ENCODE measurements around the gene HDHD2.
"Not testable (repeated sequence)": the region's sequence is repeated elsewhere in the genome, so short reads cannot be mapped to it uniquely, and the experiment has no call there.

Gene HDHD2, protein sequence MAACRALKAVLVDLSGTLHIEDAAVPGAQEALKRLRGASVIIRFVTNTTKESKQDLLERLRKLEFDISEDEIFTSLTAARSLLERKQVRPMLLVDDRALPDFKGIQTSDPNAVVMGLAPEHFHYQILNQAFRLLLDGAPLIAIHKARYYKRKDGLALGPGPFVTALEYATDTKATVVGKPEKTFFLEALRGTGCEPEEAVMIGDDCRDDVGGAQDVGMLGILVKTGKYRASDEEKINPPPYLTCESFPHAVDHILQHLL

GRCh38 chr18:47150029-47150823 lies at the start of gene HDHD2:
HDHD2 (minus strand) TSS chr18:47150500; CDS start chr18:47136439, 14,061 bp downstream.
- DNase-seq = peak; percentile 72

GRCh38 chr18:47195961-47196360 lies 45.7 kb upstream of the HDHD2 start:
- not testable (repeated sequence) for DNase-seq

DNA sequence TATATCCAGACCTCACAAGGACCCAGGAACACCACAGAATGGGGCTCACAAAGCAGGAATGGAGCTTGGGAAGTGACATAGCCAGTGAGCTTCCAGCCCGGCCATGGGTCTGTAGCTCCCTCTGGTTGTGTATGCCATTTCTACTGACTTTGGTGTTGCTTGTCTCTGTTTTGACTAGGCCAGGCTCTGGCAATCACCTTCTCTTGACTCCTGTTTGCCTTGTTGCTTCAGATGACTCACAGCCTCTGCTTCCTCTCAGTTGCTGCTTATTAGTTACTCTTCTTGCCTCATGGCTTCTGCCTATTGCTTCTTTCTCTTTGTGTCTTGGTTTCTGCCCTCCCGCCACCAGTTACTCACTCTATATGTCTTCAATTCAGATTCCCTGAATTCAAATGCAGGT lies 41.7 kb upstream of the HDHD2 start:
- DNase-seq = peak; percentile 18

- no peak for DNase-seq
Observed at GRCh38 chr18:47187721-47188120, 37.4 kb upstream of the HDHD2 start.

DNA sequence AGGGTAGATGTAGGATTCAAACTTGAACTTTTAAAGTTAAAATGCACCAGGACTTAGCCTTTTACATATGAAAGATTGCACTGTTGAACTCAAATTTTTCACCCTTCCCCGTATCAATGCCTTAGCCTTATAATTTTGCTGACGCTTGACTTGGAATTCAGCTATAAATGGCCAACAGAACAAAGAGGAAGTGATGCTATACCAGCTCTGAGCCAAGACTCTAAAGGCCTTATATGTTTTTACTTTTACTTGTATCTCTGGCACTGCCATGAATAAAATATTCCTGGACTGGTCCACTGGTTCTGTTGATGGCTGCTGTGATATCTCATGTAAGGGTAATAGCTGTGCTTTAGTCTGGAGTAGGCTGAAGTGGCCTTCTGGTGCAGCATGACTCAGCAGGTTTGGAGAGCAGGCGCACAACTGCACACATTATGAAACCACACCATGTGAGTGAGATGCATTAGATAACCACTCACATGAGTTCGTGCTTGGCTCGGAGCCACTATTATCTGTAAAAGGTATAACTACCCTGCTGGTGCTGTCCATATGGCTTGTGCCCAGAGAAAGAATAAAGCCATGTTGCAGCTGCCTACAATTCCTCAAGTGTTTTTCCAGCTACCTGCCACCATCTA lies 34.2 kb upstream of the HDHD2 start:
- peak; percentile 13 for DNase-seq

- DNase-seq = not testable (repeated sequence)
Observed at GRCh38 chr18:47182156-47182555, 31.9 kb upstream of the HDHD2 start.

DNA sequence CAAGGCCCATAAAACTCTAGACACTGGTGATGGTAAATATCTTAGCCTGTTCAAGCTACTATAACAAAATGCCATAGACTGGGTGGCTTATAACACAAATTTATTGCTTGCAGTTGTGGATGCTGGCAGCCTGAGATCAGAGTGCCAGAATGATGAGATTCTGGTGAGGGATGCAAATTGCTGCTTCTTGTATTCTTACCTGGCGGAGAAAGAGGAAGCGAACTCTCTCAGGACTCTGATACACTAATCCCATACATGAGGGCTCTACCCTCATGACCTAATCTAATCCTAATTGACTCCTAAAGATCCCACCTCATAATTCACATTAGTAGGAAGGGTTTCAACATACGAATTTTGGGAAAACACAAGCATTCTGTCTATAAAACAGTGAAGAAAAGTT lies 30.5 kb upstream of the HDHD2 start:
- no peak for DNase-seq

- DNase-seq = no peak
Observed at GRCh38 chr18:47179520-47179919, 29.2 kb upstream of the HDHD2 start.

GRCh38 chr18:47175898-47176575 lies 25.7 kb upstream of the HDHD2 start, which contains the start of gene IER3IP1:
IER3IP1 (minus strand) TSS chr18:47176364; CDS start chr18:47176277, 87 bp downstream.
- DNase-seq = peak; percentile 92

- DNase-seq = no peak
Observed at GRCh38 chr18:47175283-47175897, 25.1 kb upstream of the HDHD2 start.

GRCh38 chr18:47174545-47175116 lies 24.3 kb upstream of the HDHD2 start:
- no peak for DNase-seq

- DNase-seq = no peak
Observed at GRCh38 chr18:47172476-47172875, 22.2 kb upstream of the HDHD2 start.

GRCh38 chr18:47168913-47169312 lies 18.6 kb upstream of the HDHD2 start:
- no peak for DNase-seq

DNA sequence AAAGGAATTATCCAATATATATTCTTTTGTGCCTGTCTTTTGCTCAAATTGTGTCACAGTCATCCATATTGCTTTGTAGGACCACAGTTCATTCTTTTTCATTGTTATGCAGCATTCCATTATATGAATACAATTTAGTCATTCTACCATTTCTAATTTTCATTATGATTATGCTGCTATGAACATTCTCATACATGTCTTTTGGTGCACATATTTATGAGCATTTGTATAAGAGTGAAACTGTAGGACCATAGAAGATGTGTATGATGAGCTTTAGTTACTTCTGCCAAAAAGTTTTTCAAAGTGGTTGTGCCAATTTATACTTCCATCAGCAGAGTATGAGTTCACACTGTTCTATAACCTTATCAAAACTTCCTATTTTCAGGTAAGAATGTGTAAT lies 18.2 kb upstream of the HDHD2 start:
- DNase-seq = no peak

- DNase-seq = no peak
Observed at GRCh38 chr18:47166294-47166693, 16.0 kb upstream of the HDHD2 start.

DNA sequence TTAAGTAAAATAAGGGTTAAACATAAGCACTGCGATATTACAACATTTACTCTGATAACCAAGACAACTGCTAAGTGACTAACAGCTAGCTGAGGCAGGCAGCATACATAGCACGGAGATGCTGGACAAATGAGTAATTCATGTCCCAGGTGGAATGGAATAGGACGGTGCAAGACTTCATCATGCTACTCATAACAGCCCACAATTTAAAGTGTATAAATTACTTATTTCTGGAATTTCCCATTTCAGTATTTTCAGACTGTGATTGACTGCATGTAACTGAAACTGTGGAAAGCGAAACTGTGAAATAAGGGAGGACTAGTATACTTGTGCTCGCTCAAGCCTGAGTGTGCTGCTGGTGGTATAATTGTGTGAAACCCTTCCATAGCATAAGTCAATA lies 12.9 kb upstream of the HDHD2 start:
- peak; percentile 69 for DNase-seq

- DNase-seq = no peak
Observed at GRCh38 chr18:47160256-47160655, 10.0 kb upstream of the HDHD2 start.

DNA sequence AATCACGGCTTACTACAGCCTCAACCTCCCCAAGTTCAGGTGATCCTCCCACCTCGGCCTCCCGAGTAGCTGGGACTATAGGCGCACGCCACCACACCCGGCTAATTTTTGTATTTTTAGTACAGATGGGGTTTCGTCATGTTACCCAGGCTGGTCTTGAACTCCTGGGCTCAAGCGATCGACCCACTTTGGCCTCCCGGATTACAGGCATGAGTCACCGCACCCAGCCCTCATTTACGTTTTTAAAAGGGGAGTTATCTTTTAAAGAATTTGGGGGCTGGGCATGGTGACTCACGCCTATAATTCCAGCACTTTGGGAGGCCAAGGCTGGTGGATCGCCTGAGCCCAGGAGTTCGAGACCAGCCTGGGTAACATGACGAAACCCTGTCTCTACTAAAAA lies 8.1 kb upstream of the HDHD2 start:
- DNase-seq = peak; percentile 35

DNA sequence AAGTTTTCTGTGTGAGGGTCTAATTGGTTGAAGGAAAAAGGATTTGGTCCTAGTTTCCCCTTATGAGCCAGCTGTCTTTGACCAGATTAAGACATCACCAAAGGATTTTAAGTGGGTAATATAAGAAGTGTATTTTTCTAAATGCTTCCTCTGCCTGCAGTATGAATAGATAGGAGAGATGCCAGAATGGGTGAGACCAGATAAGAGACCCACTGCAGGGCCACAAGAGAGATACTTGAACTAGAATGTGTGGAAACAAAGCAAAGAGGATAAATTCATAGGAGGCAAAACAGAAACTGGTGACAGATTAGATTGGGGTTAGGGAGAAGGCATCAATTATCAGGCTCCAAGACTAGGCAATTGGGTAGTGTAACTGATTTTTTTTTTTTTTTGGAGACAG lies 1.1 kb upstream of the HDHD2 start:
- DNase-seq = no peak

DNA sequence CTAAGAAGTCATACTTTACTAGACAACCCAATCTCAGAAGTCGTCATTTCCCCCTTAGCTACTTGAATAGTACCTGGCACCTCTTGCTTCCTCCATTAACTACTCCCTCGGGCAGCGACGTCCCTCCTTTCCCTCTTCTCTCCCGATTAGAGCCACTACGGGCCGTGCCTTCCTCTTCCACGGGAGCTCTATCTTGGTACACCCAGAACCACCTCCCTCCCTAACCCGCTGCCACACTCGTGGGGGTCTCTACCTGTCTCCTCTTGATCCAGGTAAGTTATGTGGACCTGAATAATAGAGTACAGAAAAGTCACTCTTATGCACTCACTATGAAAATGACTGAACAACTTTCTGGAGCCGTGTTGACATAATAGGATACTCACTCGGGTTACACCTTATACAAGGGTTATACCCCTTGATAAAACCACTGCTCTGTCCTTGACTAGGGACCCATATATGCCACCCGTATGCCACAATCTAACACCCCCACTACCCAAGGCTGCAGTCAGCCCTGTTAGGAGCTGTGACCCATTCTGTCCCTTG lies 595 bp upstream of the HDHD2 start:
- no peak for DNase-seq

- no peak for DNase-seq
Observed at GRCh38 chr18:47149457-47150028, 757 bp downstream of the HDHD2 start.

GRCh38 chr18:47146206-47146605 lies 4.1 kb downstream of the HDHD2 start:
- no peak for DNase-seq
